Cardiac fibroblast (primary cell): Measurements from ENCODE around the gene C17orf114.

Experiments used
- DNase-seq, 2 donors: peaks; one replicate each; pipeline versions ENCODE4 v3.0.0 to v3.0.0-alpha.2; 2010; ENCODE audit warnings: low read depth in 2 of 2
- H3K4me3 ChIP-seq, 2 donors: replicated peaks in 1 of 2; 1 replicate in 1 of 2; 2 replicates in 1 of 2; pipeline ENCODE4 v1.5.1; 2011; ENCODE audit warnings: low read depth in 2 of 2, low read length in 2 of 2, mild to moderate bottlenecking in 2 of 2, moderate library complexity in 1 of 2
- CTCF ChIP-seq: IDR thresholded peaks from one replicate; pipeline ENCODE4 v1.5.1; 2011; ENCODE audit warnings: low read depth, mild to moderate bottlenecking, low read length, inconsistent platforms

The C17orf114 gene

GRCh38 chr17:4766723-4767122 is 35.4 kb downstream of the C17orf114 start:
- no peak for TF ChIP-seq CTCF
- no peak for DNase-seq
- no peak overlapping the region for H3K4me3 ChIP-seq

GRCh38 chr17:4766201-4766600 is 35.9 kb downstream of the C17orf114 start:
- H3K4me3 ChIP-seq, result no peak overlapping the region
- DNase-seq, result peak in 1 of 2 donors; percentile 31
- TF ChIP-seq CTCF, result no peak

- no peak overlapping the region for H3K4me3 ChIP-seq
- no peak for TF ChIP-seq CTCF
- no peak for DNase-seq
Measured at GRCh38 chr17:4764595-4764994, 37.5 kb downstream of the C17orf114 start.

- DNase-seq, result no peak
- H3K4me3 ChIP-seq, result no peak overlapping the region
- TF ChIP-seq CTCF, result no peak
Measured at GRCh38 chr17:4759776-4760236, 42.3 kb downstream of the C17orf114 start.

GRCh38 chr17:4753392-4753791 is 48.7 kb downstream of the C17orf114 start:
- no peak overlapping the region for H3K4me3 ChIP-seq
- TF ChIP-seq CTCF, result no peak
- no peak for DNase-seq

GRCh38 chr17:4751932-4752331 is 50.2 kb downstream of the C17orf114 start:
- no peak overlapping the region for H3K4me3 ChIP-seq
- peak; percentile 20 to 68 for DNase-seq
- no peak for TF ChIP-seq CTCF
